Activated CD4-positive, alpha-beta T cell treated with anti-CD3 and anti-CD28 coated beads, Interleukin-2, amount 50 U/mL, for 4 hours (primary cell): ENCODE results near the gene MOB3B.
A peak's percentile ranks its signal among the peaks of the same experiment; 100 is the strongest.

Source experiments
- DNase-seq, 2 experiments: peaks; one replicate each; pipeline ENCODE4 v3.0.0-alpha.2; 2020

MOB3B gene

DNA sequence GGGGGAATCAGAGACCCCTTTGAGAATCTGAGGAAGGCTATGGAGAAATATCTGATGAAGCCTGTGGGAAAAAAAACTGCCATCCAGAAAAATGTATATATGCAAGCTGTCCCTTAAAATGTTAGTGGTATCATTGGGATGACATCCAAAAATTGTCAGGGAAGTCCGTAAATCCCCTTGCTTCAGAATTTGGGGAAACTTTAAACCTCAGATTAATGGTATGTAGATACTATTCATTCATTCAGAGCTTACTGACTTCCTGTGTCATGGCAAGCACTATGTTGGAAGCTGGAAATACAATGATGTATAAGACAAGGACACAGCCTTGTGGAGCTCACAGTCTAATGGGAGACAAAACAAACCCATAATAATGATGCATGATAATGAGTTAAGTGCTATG is 10.9 kb upstream of the MOB3B start:
- no peak for DNase-seq

DNA sequence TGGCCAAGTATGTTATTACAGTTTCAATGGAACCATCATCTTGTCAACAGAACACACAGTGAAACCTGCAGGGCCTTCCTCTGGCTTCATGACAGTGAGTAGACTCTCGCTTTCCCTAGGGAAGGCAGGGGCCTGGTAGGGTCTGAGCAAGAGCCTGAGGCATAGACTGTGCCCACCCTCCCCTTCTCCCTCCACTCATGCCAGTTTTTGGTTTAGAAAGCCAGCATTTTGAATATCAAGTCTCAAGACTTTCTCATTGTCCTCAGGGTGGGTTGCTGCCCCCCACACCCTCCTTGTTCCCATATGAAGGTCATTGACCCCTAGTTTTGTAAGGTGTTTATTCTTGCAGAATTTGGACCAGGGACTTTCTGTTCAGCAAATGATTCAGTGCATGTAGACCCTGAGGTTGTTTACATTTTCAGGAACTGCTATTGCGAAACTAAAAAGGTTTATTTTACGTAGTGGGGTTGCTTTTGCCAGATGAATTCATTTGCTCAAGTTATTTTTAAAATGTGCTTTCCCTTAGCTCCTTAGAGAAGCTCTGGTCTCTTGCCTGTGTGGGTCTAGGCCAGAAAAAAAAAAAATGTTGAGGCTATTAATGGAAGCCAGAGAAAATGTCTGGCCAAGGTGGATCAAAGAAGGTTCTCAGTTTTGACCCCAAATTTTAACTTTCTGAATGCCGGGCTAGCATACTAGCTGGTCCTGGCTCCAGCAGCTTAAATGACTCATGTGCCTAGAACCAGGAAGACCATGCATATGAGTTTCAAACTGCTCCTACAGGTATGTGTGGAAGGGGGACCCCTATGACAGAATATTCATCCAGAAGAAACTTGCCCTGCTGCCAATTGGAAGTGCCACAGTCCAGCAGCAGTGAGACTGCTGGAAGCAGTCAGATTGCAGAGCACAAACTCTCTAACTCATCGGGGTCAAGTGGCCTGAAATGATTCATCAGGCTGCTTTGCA is 10.1 kb upstream of the MOB3B start:
- no peak for DNase-seq

- DNase-seq, result no peak
Observed at GRCh38 chr9:27538647-27539046, 9.0 kb upstream of the MOB3B start.

DNA sequence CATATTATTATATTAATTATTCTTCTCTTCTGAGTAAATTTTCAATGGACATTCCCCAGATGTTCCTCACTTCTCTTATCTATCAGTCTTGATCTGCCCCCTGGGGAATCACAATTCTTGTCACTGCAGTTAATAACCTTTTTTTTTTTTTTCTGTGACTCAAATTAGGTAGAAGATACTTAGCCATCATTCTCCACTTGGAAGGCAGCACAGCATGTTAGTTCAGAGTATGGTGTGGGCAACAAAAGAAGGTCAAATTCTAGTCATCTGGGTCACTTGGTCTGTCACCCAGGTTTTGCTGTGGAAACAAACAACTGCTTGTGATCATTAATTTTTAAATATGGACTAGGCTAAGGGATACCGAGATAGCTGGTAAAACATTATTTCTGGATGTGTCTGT is 8.1 kb upstream of the MOB3B start:
- DNase-seq, result no peak

DNA sequence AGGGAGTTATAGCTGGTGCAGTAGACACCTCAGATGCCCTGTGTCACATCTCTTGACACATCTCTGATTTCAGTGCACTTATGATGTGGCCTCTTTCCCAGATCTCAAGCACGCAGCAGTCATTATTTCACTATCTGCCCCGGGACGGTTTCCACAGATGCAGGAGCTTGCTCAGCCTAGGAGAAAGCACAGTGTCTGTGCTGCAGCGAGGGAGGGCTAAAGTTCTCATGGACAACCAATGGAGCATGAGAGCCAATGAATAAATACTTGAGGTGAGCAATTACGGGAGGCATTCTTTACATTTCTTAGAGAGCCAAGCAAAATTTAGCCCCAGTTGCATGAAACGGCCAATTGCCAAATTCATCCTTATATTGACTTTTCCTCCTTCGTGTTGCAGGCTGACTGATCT is 7.4 kb upstream of the MOB3B start:
- DNase-seq, result no peak

GRCh38 chr9:27536168-27536567 is 6.6 kb upstream of the MOB3B start:
- DNase-seq, result no peak

- DNase-seq, result no peak
Observed at GRCh38 chr9:27535701-27536118, 6.1 kb upstream of the MOB3B start.

DNA sequence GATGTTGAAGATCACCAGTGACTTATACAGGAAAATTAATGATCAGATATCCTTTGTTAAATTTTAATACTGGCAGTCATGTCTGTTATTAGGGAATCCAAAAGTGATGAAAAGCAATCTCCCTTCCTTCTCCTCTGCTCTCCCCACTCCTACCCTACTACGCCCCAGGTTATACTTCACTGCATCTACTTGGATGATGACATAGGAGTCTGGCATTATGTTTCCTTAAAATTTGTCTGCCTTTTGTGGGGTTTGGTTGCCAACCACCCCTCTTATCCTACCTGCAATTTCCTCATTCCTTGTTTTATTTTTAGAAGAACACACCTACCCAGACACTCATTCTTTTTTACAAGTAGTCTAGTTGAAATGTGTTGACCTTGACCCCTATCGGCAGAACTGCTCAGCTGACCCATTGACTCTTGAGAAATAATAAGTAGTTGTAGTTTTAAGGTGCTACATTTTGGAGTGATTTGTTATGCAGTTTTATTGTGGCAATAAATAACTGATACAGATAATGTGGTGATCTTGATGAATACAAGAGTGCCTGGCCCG is 5.1 kb upstream of the MOB3B start:
- DNase-seq, result no peak

DNA sequence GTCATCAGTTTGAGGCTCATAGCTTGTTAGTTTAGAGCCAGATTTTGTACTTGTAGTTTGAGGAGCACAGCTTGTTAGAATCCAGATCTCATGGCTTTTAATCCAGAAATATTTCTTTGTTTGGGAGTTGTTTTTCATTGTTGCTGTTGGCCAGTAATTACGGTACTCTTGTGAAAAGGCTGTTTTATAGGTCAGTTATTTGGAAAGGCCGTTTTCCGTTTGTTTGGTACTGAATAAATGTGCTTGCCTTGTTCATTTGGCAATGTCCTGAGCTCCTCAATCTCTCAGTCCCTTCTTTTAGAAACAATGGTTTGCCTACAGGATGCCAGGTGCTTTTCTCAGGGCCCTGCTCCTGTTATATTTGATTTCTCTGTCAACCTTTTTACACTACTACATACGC is 4.5 kb upstream of the MOB3B start:
- DNase-seq, result no peak

GRCh38 chr9:27533311-27533710 is 3.7 kb upstream of the MOB3B start:
- DNase-seq, result no peak

- no peak for DNase-seq
Observed at GRCh38 chr9:27532046-27532445, 2.4 kb upstream of the MOB3B start.

DNA sequence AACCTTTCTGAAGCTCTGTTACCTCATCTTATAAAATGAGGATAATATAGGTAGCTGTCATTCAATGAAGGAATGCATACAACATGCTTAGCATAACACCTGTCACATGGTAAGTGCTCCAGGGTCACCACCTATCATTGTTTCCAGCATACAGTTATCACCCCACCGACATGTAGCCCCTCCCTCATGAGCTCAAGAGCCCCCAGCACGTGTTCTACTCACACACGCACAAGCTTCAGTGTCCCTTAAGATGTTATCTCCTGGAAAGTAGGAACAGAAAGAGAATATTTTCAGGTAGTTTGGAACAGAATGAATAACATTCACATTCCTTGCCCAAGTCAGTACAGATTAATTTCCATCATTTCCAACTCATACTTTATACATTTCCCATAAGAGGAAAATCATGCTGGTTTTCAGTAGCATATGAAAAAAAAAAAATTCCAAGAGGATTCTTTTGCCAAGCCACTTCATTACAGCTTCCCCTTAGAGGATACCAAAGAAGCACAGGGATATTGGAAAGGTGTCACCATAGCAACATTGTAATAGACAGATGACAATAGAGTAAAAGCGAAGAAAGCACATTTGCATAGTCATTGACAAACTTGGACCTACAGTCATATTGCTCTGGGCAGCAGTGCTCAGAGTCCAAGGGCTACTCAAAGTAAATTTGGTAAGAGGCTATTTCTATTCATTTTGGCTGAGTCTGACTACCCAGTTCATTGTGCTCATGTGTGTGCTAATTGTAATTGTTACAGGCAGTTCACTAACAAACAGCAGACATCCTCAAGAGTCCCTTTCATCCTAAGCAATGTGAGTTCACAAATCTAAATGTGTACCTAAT is 1.5 kb upstream of the MOB3B start:
- DNase-seq, result no peak

DNA sequence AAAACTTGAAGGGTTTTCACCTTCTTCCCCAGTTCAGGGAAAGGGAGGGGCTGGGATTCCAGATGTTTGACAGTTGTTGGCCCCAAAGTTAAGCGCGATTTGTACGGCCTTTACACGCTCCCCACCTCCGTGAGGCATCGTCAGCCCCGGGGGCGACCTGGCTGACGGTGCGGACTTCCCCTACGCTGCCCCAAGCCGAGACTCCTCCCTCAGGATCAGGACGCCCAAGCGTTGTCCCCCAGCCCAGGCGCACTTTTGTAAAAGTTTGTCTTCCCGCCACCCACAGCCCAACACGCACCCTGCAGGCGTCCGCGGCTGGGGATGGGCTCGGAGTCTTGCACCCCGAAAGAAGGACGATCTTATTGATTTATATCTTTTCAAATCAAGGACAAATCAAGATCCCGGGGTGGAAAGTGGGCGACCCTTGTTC is 713 bp downstream of the MOB3B start:
- DNase-seq, result peak; percentile 16 to 17

- DNase-seq, result peak; percentile 34 to 38
Observed at GRCh38 chr9:27528076-27528885, 1.3 kb downstream of the MOB3B start.

DNA sequence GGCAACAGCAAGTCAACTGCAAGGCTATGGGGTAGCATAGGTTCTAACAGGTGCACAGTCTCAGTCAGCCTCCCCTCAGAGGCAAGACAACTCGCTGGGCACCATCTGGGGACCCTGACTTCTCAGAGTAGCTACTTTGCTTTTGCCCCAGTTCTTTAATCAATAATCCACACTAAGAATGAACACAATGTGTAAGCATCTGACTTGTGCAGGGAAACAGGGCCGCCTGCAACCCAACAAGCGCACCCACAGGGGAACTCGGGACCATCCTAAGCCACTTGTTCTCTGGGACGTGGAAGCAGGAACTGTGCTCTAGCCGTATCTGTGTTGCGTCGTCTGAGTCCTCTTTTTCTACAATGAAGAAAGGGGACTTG is 1.9 kb downstream of the MOB3B start:
- no peak for DNase-seq

GRCh38 chr9:27524236-27524635 is 5.4 kb downstream of the MOB3B start, which contains the start of gene IFNK:
Gene IFNK (plus strand): TSS chr9:27524290. CDS start chr9:27524337, 47 bp downstream.
- no peak for DNase-seq

DNA sequence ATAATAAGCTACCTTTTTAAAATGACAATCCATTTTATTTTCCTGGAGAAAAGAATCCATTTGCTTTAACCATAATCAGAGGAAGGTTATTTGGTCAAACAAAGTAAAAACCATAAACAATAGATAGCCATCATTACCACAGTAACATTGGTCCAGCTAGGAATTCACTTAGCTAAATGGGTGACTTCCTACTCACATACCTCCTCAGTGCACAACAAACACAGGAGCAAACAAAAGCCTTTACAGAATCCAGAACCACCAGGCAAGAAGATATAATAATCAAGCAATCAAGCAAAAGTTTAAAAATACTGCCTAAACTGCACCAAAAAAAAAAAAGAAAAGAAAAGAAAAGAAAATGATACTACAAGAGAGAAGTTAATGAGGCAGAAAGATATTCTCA is 6.5 kb downstream of the MOB3B start:
- no peak for DNase-seq

DNA sequence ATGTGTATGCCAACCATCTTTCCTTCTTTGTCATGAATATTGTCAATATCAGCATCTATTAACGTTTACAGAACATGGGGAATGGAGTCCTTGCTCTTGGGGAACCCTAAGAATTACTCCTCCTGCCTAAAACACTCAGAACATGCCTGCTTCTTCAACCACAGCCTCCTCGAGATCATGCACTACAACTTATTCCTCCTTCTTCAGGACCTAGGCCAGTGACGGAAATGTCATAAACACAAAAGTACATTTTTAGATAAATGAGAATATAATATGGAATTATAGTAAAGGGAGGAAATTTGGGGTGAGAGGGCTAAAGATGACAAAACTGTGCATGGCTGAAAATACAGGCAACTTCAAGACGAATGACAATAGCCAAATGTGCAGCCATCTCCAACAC is 8.6 kb downstream of the MOB3B start:
- DNase-seq, result no peak

DNA sequence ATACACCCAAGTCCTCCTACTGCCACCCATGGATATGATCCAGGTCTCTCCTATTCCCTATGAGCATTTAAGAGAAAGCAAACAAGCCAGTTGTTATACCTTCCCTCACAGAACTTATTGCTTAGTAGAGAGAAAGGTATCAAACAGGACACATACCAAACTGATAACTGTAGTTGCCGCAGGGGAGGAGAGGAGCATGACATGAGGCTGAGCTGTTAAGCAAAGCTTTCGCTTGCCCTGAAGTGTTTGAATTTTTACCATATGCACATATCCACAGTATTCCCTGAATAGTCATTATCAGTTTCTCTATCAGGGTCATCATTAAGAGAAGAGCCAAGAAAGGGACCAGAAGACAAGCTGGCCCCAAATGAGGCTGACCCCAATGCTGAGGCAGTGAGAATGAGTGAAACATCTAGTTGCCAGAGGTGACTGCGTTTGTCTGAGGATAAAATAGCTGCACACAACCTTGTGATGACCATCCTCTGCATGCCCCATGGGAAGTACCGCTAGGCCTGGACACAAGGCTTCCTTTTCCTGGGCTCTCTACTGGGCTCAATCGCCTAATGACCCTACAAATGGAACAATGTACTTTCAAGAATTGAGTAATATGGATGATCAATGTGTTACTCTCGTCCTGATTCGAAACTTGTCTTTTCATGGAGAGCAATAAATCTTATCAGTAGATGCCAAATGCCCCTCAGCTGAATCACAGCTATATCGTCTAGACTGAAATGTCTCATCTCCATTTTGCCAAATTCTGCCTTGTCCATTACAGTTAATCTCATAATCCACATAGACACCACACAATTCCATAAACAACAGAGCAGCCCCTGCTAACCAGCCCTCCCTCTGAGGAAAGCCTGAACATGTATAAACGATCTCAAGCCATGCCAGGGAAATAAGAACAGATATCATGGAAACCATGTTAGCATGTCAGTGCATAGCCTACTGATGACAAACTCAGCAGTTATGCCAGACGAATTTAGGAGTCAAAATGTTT is 9.8 kb downstream of the MOB3B start:
- no peak for DNase-seq

GRCh38 chr9:27518809-27519208 is 10.8 kb downstream of the MOB3B start:
- no peak for DNase-seq

- DNase-seq, result no peak
Observed at GRCh38 chr9:27518006-27518405, 11.6 kb downstream of the MOB3B start.
